NB4 (cell line): ENCODE data around the gene OR6Q1.

Source experiments
- POLR2A ChIP-seq: IDR thresholded peaks from 2 replicates; pipeline ENCODE4 v1.6.1; 2011; ENCODE audit warnings: mild to moderate bottlenecking; ENCODE audit not compliant: insufficient read length; ENCODE audit errors: extremely low read depth
- TF ChIP-seq, protein P1 (sequence below): IDR thresholded peaks from one replicate; pipeline ENCODE4 v1.5.1; 2012; ENCODE audit warnings: low read depth, low read length
- TF ChIP-seq, protein P2 (sequence below): IDR thresholded peaks from 2 replicates; pipeline ENCODE4 v1.6.1; 2011; ENCODE audit warnings: low read depth, low read length

DNA sequence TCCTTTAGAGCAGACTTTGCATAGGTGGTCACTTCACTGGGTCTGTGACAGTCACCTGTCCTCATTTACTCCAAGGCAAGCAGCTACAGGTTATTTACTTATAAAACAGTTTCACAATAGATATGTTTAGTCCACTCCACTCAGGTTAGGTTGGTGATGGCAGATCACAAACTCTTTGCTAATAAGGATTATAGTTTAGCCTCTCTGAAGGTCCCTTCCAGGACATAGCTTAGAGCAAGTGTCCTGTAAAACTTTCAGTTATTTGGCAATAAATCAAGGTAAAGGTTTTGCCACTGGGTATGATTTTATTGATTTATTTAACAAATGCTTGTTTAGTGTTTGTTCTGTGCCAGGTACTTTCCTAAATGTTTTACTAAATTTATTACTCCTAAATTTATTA lies 8.8 kb downstream of the OR6Q1 start:
- no peak for TF ChIP-seq POLR2A
- TF ChIP-seq, protein P1, sequence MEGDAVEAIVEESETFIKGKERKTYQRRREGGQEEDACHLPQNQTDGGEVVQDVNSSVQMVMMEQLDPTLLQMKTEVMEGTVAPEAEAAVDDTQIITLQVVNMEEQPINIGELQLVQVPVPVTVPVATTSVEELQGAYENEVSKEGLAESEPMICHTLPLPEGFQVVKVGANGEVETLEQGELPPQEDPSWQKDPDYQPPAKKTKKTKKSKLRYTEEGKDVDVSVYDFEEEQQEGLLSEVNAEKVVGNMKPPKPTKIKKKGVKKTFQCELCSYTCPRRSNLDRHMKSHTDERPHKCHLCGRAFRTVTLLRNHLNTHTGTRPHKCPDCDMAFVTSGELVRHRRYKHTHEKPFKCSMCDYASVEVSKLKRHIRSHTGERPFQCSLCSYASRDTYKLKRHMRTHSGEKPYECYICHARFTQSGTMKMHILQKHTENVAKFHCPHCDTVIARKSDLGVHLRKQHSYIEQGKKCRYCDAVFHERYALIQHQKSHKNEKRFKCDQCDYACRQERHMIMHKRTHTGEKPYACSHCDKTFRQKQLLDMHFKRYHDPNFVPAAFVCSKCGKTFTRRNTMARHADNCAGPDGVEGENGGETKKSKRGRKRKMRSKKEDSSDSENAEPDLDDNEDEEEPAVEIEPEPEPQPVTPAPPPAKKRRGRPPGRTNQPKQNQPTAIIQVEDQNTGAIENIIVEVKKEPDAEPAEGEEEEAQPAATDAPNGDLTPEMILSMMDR, result no peak
- TF ChIP-seq, protein P2, sequence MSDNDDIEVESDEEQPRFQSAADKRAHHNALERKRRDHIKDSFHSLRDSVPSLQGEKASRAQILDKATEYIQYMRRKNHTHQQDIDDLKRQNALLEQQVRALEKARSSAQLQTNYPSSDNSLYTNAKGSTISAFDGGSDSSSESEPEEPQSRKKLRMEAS, result no peak
